Pancreas (tissue), 10 donors: ENCODE results near the gene PROZ. TPM values are rescaled to one million over a fixed set of nuclear protein-coding genes. Genes with fewer than 3 reads are reported as not detected.
A peak's percentile ranks its signal among the peaks of the same experiment; 100 is the strongest.

Source experiments
- ATAC-seq, 4 donors: fragments of 200-7000 bp; cut with Tn5 transposase; one replicate each; pipeline versions ENCODE4 v1.8.0 to v1.9.1; 2020; ENCODE audit warnings: mild to moderate bottlenecking in 4 of 4, moderate library complexity in 4 of 4
- DNase-seq, 6 donors: peaks; one replicate each; pipeline ENCODE4 v3.0.0-alpha.2; 2020
- FAIRE-seq: peaks from 2 replicates; lab custom pipeline; 2012; peaks lifted over from hg19 to GRCh38; lab: Jason Lieb, UNC
- H3K27ac ChIP-seq, 4 donors: fragments of 200-600 bp; sonication (generic); 1 replicate in 3 of 4; 2 replicates in 1 of 4; pipeline versions ENCODE4 v1.5.0 to v1.8.0; 2020
- H3K27me3 ChIP-seq, 4 donors: fragments of 200-600 bp; one replicate each; pipeline ENCODE4 v1.8.0; 2021
- H3K36me3 ChIP-seq, 3 donors: fragments of 200-600 bp; sonication (generic) in 1 of 3; one replicate each; pipeline versions ENCODE4 v1.5.0 to v1.8.0; 2020 to 2021
- H3K4me1 ChIP-seq, 3 donors: fragments of 200-600 bp; one replicate each; pipeline ENCODE4 v1.8.0; 2021
- H3K4me3 ChIP-seq, 4 donors: fragments of 200-600 bp; sonication (generic) in 2 of 4; one replicate each; pipeline versions ENCODE4 v1.5.0 to v1.8.0; 2020 to 2021
- H3K9me3 ChIP-seq, 4 donors: fragments of 200-600 bp; one replicate each; pipeline ENCODE4 v1.8.0; 2021
- CTCF ChIP-seq, 4 donors: fragments of 200-600 bp; sonication (generic) in 3 of 4; IDR thresholded peaks; one replicate each; pipeline versions ENCODE4 v1.5.0 to v1.8.0; 2021; ENCODE audit warnings: antibody characterized with exemption in 4 of 4
- WGBS, 2 donors: extraction: QIAGEN DNeasy Blood & Tissue Kit; methylation state at CpG; one replicate each; pipeline ENCODE4 v1.1.7; 2013; 5-methylcytosine and 5-hydroxymethylcytosine counted together
- intact Hi-C, 3 donors: fragments of 100-400 bp; cut with DNase I; formaldehyde crosslinking; loops; one replicate each; pipeline versions ENCODE4 v1.11.1 to v1.14.2; 2022
- polyA plus RNA-seq, 2 donors: library from polyadenylated mRNA; stranded (reverse); fragments of 200-250 nt; gene quantifications; one replicate each; pipeline ENCODE4 v1.2.3, GENCODE V29; 2013
- total RNA-seq, 6 donors: library from RNA; stranded (reverse); fragmentation: NEBNext Ultra II Directional in 4 of 6; extraction: Animal tissue kit (Norgen Biotek cat#: 25700) in 4 of 6; gene quantifications; one replicate each; pipeline versions ENCODE4 v1.2.1 to v1.2.4, GENCODE V29; 2021 to 2023
- donor health status: healthy with polysubstance abuse.
- donor health status: DM: no; HTN: no; CAD: no; lungs with moderate emphysema.
- donor health status: DM: no; HTN: no; CAD: no.
- donor health status: control.
- donor health status: control.
- donor health status: Bipolar disorder and iron deficiency.
- donor health status: DM: yes; HTN: yes; CAD: no.
- donor health status: DM: no; HTN: no; CAD: no.
- donor health status: DM: no; HTN: no; CAD: no.
- donor health status: DM: yes; HTN: yes; CAD: no.

The PROZ gene
- total and polyA plus RNA-seq, 8 donors = 0.05 TPM; not detected in 7

- Histone ChIP-seq H3K4me1 (peaks cover 4 to 10% (median 5%) of the 10 kb centered on the region in 3 donors), H3K27ac (no peak overlapping the region), H3K27me3 (no peaks in the 10 kb centered on the region), H3K9me3 (no peaks in the 10 kb centered on the region), H3K36me3 (peaks cover 0 to 25% (median 0%) of the 10 kb centered on the region in 3 donors), H3K4me3 (no peak overlapping the region)
- TF ChIP-seq CTCF (IDR thresholded peaks at IDR 0.05) = no peak
- intact Hi-C loops = no loop called here
- DNase-seq = no peak
- no peak for ATAC-seq
- FAIRE-seq = no peak
- WGBS, 2 donors = 80% methylated on average over 4 of the region's 4 CpGs
These were observed 33.8 kb downstream of the PROZ start for GRCh38 chr13:113192279-113192678.

GRCh38 chr13:113192902-113193301 is 34.5 kb downstream of the PROZ start:
- no peak for ATAC-seq
- Histone ChIP-seq H3K4me1 (peaks cover 4 to 10% (median 5%) of the 10 kb centered on the region in 3 donors), H3K27ac (no peak overlapping the region), H3K36me3 (peaks cover 0 to 31% (median 0%) of the 10 kb centered on the region in 3 donors), H3K9me3 (no peaks in the 10 kb centered on the region), H3K4me3 (no peak overlapping the region), H3K27me3 (no peaks in the 10 kb centered on the region)
- intact Hi-C loops = no loop called here
- WGBS, 2 donors = 98% methylated on average over 2 of the region's 2 CpGs
- TF ChIP-seq CTCF (IDR thresholded peaks at IDR 0.05) = no peak
- no peak for DNase-seq
- no peak for FAIRE-seq

GRCh38 chr13:113195360-113195759 is 36.9 kb downstream of the PROZ start:
- intact Hi-C loops = no loop called here
- no peak for DNase-seq
- H3K27me3 ChIP-seq = no peaks in the 10 kb centered on the region
- FAIRE-seq = no peak
- H3K4me3 ChIP-seq = no peak overlapping the region
- ATAC-seq = peak; percentile 51 to 84 (median 68)
- H3K36me3 ChIP-seq = peaks cover 0 to 32% (median 0%) of the 10 kb centered on the region in 3 donors
- TF ChIP-seq CTCF (IDR thresholded peaks at IDR 0.05) = no peak
- H3K27ac ChIP-seq = peak overlapping the region in 1 of 4 donors; percentile 18
- H3K4me1 ChIP-seq = peaks cover 4 to 10% (median 5%) of the 10 kb centered on the region in 3 donors
- 43 to 45% methylated on average over 6 of the region's 6 CpGs for WGBS, 2 donors
- H3K9me3 ChIP-seq = no peaks in the 10 kb centered on the region

GRCh38 chr13:113196970-113197737 is 38.7 kb downstream of the PROZ start:
- intact Hi-C loops = no loop called here
- no peaks in the 10 kb centered on the region for H3K27me3 ChIP-seq
- no peaks in the 10 kb centered on the region for H3K9me3 ChIP-seq
- FAIRE-seq (no peak), DNase-seq (no peak), ATAC-seq (no peak)
- H3K27ac ChIP-seq = no peak overlapping the region
- WGBS, 2 donors = 86 to 91% methylated on average over 9 of the region's 9 CpGs
- no peak for TF ChIP-seq CTCF (IDR thresholded peaks at IDR 0.05)
- H3K4me1 ChIP-seq = peaks cover 4 to 10% (median 5%) of the 10 kb centered on the region in 3 donors
- H3K36me3 ChIP-seq = peaks cover 0 to 32% (median 0%) of the 10 kb centered on the region in 3 donors
- H3K4me3 ChIP-seq = no peak overlapping the region

- Histone ChIP-seq H3K4me1 (peaks cover 3 to 12% (median 7%) of the 10 kb centered on the region in 3 donors), H3K4me3 (no peak overlapping the region), H3K27ac (no peak overlapping the region), H3K9me3 (no peaks in the 10 kb centered on the region), H3K36me3 (peaks cover 0 to 23% (median 0%) of the 10 kb centered on the region in 3 donors), H3K27me3 (no peaks in the 10 kb centered on the region)
- no peak for FAIRE-seq
- no peak for TF ChIP-seq CTCF (IDR thresholded peaks at IDR 0.05)
- 89 to 91% methylated on average over 2 of the region's 2 CpGs for WGBS, 2 donors
- no peak for ATAC-seq
- DNase-seq = no peak
- intact Hi-C loops = no loop called here
These were observed 43.4 kb downstream of the PROZ start for GRCh38 chr13:113201815-113202214.
